Activated CD4-positive, alpha-beta memory T cell treated with anti-CD3 and anti-CD28 coated beads, Interleukin-2, amount 10 ng/mL, durations not matched to agents 7 days and 5 days (primary cell): ENCODE measurements around the gene HSFX4. TPM values are rescaled to one million over a fixed set of nuclear protein-coding genes. Genes with fewer than 3 reads are reported as not detected.

Experiments used
- total RNA-seq, 2 experiments: library from RNA; stranded (reverse); gene quantifications; one replicate each; pipeline ENCODE4 v1.2.3, GENCODE V29; 2021

HSFX4 gene
- total RNA-seq, 2 experiments from 2014 or later, result not detected

Other genes starting within 250 kb of the HSFX4 start
- gene MAGEA11, start 217.5 kb upstream of the HSFX4 start, total RNA-seq, result not detected
- gene HSFX1, start 155.5 kb upstream of the HSFX4 start, total RNA-seq, result 1 to 10 TPM in 1 of 2 experiments, under 1 TPM in 1; 0.50 to 1.1 TPM
- not detected for gene MAGEA9, start 147.6 kb upstream of the HSFX4 start, total RNA-seq
- not detected for gene MAGEA8, start 48.4 kb upstream of the HSFX4 start, total RNA-seq
- gene EOLA2, start 8.9 kb downstream of the HSFX4 start, total RNA-seq, result 10 to 100 TPM; 40.6 to 45.0 TPM